SJCRH30 (cell line): ENCODE results near the gene COL4A2. TPM values are rescaled to one million over a fixed set of nuclear protein-coding genes. Genes with fewer than 3 reads are reported as not detected.
"Not testable (repeated sequence)": the region's sequence is repeated elsewhere in the genome, so short reads cannot be mapped to it uniquely, and the experiment has no call there.

Experiments
- DNase-seq, 2 experiments: peaks; one replicate each; pipeline ENCODE4 v3.0.0-alpha.2; 2015 to 2020
- H3K27ac ChIP-seq: fragments of 250-450 bp; sonication (Bioruptor Pico); 2 replicates; pipeline ENCODE4 v1.5.1; 2020; ENCODE audit warnings: mild to moderate bottlenecking, moderate library complexity
- H3K27me3 ChIP-seq: fragments of 250-450 bp; sonication (Bioruptor Pico); 2 replicates; pipeline ENCODE4 v1.5.1; 2020; ENCODE audit warnings: mild to moderate bottlenecking, moderate library complexity
- H3K36me3 ChIP-seq: fragments of 250-450 bp; sonication (Bioruptor Pico); 2 replicates; pipeline ENCODE4 v1.5.1; 2020; ENCODE audit warnings: mild to moderate bottlenecking, moderate library complexity
- H3K4me1 ChIP-seq: fragments of 250-450 bp; sonication (Bioruptor Pico); 2 replicates; pipeline ENCODE4 v1.5.1; 2020; ENCODE audit warnings: mild to moderate bottlenecking, moderate library complexity
- H3K4me3 ChIP-seq: fragments of 250-450 bp; sonication (Bioruptor Pico); 2 replicates; pipeline ENCODE4 v1.5.1; 2020; ENCODE audit warnings: mild to moderate bottlenecking, moderate library complexity
- H3K9me3 ChIP-seq: fragments of 250-450 bp; sonication (Bioruptor Pico); replicated peaks from 2 replicates; pipeline ENCODE4 v1.5.1; 2020; ENCODE audit warnings: mild to moderate bottlenecking, moderate library complexity
- total RNA-seq: library from RNA; depleted of rRNA; stranded (reverse); fragments of >200 nt; shearing (Covaris generic); gene quantifications from 2 replicates; pipeline ENCODE4 v1.2.3, GENCODE V29; 2014

Gene COL4A2
- total RNA-seq, 1 experiment from 2014 or later, result 251 TPM

GRCh38 chr13:110444226-110444653 lies 137.2 kb downstream of the COL4A2 start:
- Histone ChIP-seq H3K9me3 (no peaks in the 10 kb centered on the region), H3K36me3 (peaks cover 34% of the 10 kb centered on the region), H3K4me3 (no peak overlapping the region), H3K27ac (no peak overlapping the region), H3K4me1 (no peaks in the 10 kb centered on the region; the same call in 1 of the 2 replicates), H3K27me3 (no peaks in the 10 kb centered on the region)
- DNase-seq, result peak in 1 of 2 experiments; percentile 35

GRCh38 chr13:110445183-110445582 lies 138.1 kb downstream of the COL4A2 start:
- H3K27me3 ChIP-seq, result no peaks in the 10 kb centered on the region
- H3K4me1 ChIP-seq, result no peaks in the 10 kb centered on the region; the same call in 1 of the 2 replicates
- no peaks in the 10 kb centered on the region for H3K9me3 ChIP-seq
- peaks cover 24% of the 10 kb centered on the region for H3K36me3 ChIP-seq
- no peak overlapping the region for H3K4me3 ChIP-seq
- no peak overlapping the region for H3K27ac ChIP-seq
- DNase-seq, result no peak

- Histone ChIP-seq H3K36me3 (peaks cover 22% of the 10 kb centered on the region), H3K27ac (no peak overlapping the region)
- DNase-seq, result no peak
These were observed 138.9 kb downstream of the COL4A2 start for GRCh38 chr13:110445722-110446574.

GRCh38 chr13:110446575-110446890 lies 139.4 kb downstream of the COL4A2 start:
- peaks cover 22% of the 10 kb centered on the region for H3K36me3 ChIP-seq
- no peaks in the 10 kb centered on the region for H3K27me3 ChIP-seq
- no peak overlapping the region for H3K4me3 ChIP-seq
- no peak overlapping the region for H3K27ac ChIP-seq
- no peak for DNase-seq
- H3K4me1 ChIP-seq, result no peaks in the 10 kb centered on the region; the same call in 1 of the 2 replicates
- no peaks in the 10 kb centered on the region for H3K9me3 ChIP-seq

More at GRCh38 chr13:110445722-110446574, 138.9 kb downstream of the COL4A2 start:
- Histone ChIP-seq H3K4me1 (no peaks in the 10 kb centered on the region; the same call in 1 of the 2 replicates), H3K4me3 (no peak overlapping the region), H3K27me3 (no peaks in the 10 kb centered on the region), H3K9me3 (no peaks in the 10 kb centered on the region)

GRCh38 chr13:110447058-110447511 lies 140.0 kb downstream of the COL4A2 start:
- H3K36me3 ChIP-seq, result peaks cover 21% of the 10 kb centered on the region; the same call in 1 of the 2 replicates
- H3K4me3 ChIP-seq, result no peak overlapping the region
- H3K27me3 ChIP-seq, result no peaks in the 10 kb centered on the region
- no peak overlapping the region for H3K27ac ChIP-seq
- no peaks in the 10 kb centered on the region for H3K9me3 ChIP-seq
- H3K4me1 ChIP-seq, result no peaks in the 10 kb centered on the region; the same call in 1 of the 2 replicates
- DNase-seq, result no peak

- H3K9me3 ChIP-seq, result no peaks in the 10 kb centered on the region
- no peak for DNase-seq
- H3K36me3 ChIP-seq, result peaks cover 16% of the 10 kb centered on the region; the same call in 1 of the 2 replicates
- H3K27ac ChIP-seq, result no peak overlapping the region
- no peaks in the 10 kb centered on the region; the same call in 1 of the 2 replicates for H3K4me1 ChIP-seq
- H3K27me3 ChIP-seq, result no peaks in the 10 kb centered on the region
- no peak overlapping the region for H3K4me3 ChIP-seq
These were observed 140.7 kb downstream of the COL4A2 start for GRCh38 chr13:110447801-110448200.

GRCh38 chr13:110448230-110448629 lies 141.1 kb downstream of the COL4A2 start:
- Histone ChIP-seq H3K9me3 (no peaks in the 10 kb centered on the region), H3K27me3 (no peaks in the 10 kb centered on the region), H3K4me3 (no peak overlapping the region), H3K4me1 (no peaks in the 10 kb centered on the region; the same call in 1 of the 2 replicates), H3K27ac (no peak overlapping the region), H3K36me3 (peaks cover 16% of the 10 kb centered on the region; the same call in 1 of the 2 replicates)
- no peak for DNase-seq

GRCh38 chr13:110448677-110449076 lies 141.6 kb downstream of the COL4A2 start:
- H3K4me3 ChIP-seq, result no peak overlapping the region
- H3K36me3 ChIP-seq, result peaks cover 16% of the 10 kb centered on the region; the same call in 1 of the 2 replicates
- no peaks in the 10 kb centered on the region for H3K27me3 ChIP-seq
- no peaks in the 10 kb centered on the region for H3K9me3 ChIP-seq
- no peak overlapping the region for H3K27ac ChIP-seq
- H3K4me1 ChIP-seq, result no peaks in the 10 kb centered on the region; the same call in 1 of the 2 replicates
- DNase-seq, result no peak

GRCh38 chr13:110449219-110450015 lies 142.3 kb downstream of the COL4A2 start:
- no peak for DNase-seq
- peaks cover 16% of the 10 kb centered on the region; the same call in 1 of the 2 replicates for H3K36me3 ChIP-seq
- H3K27ac ChIP-seq, result no peak overlapping the region
- H3K4me1 ChIP-seq, result no peaks in the 10 kb centered on the region
- no peaks in the 10 kb centered on the region for H3K9me3 ChIP-seq
- no peaks in the 10 kb centered on the region for H3K27me3 ChIP-seq
- no peak overlapping the region for H3K4me3 ChIP-seq

GRCh38 chr13:110450016-110450900 lies 143.2 kb downstream of the COL4A2 start:
- no peaks in the 10 kb centered on the region for H3K9me3 ChIP-seq
- H3K4me3 ChIP-seq, result no peak overlapping the region
- no peak for DNase-seq
- H3K4me1 ChIP-seq, result no peaks in the 10 kb centered on the region
- H3K27ac ChIP-seq, result no peak overlapping the region
- H3K27me3 ChIP-seq, result no peaks in the 10 kb centered on the region
- H3K36me3 ChIP-seq, result peaks cover 16% of the 10 kb centered on the region; the same call in 1 of the 2 replicates

GRCh38 chr13:110450941-110451730 lies 144.1 kb downstream of the COL4A2 start:
- no peaks in the 10 kb centered on the region for H3K4me1 ChIP-seq
- no peaks in the 10 kb centered on the region for H3K9me3 ChIP-seq
- peaks cover 16% of the 10 kb centered on the region; the same call in 1 of the 2 replicates for H3K36me3 ChIP-seq
- no peak for DNase-seq
- H3K27me3 ChIP-seq, result no peaks in the 10 kb centered on the region
- H3K27ac ChIP-seq, result no peak overlapping the region
- H3K4me3 ChIP-seq, result no peak overlapping the region

GRCh38 chr13:110453091-110453490 lies 146.0 kb downstream of the COL4A2 start:
- not testable (repeated sequence) for DNase-seq, H3K9me3 ChIP-seq, H3K4me3 ChIP-seq, H3K4me1 ChIP-seq, H3K27me3 ChIP-seq, H3K36me3 ChIP-seq, H3K27ac ChIP-seq

GRCh38 chr13:110453797-110454196 lies 146.7 kb downstream of the COL4A2 start:
- Histone ChIP-seq H3K36me3 (peaks cover 6% of the 10 kb centered on the region; the same call in 1 of the 2 replicates), H3K9me3 (no peaks in the 10 kb centered on the region)

More at GRCh38 chr13:110453797-110454196, 146.7 kb downstream of the COL4A2 start:
- Histone ChIP-seq H3K4me3 (no peak overlapping the region), H3K27ac (no peak overlapping the region), H3K27me3 (no peaks in the 10 kb centered on the region), H3K4me1 (no peaks in the 10 kb centered on the region)
- no peak for DNase-seq
